Upper lobe of right lung (tissue), 1 donor: Measurements from ENCODE around the gene YIPF5. TPM values are rescaled to one million over a fixed set of nuclear protein-coding genes. Genes with fewer than 3 reads are reported as not detected.

Source experiments
- ATAC-seq: fragments of 200-7000 bp; cut with Tn5 transposase; one replicate; pipeline ENCODE4 v1.9.1; 2020; ENCODE audit warnings: mild to moderate bottlenecking, moderate library complexity
- DNase-seq: peaks from one replicate; pipeline ENCODE4 v3.0.0-alpha.2; 2020
- H3K27ac ChIP-seq: fragments of 200-600 bp; one replicate; pipeline ENCODE4 v1.8.0; 2022
- H3K27me3 ChIP-seq: fragments of 200-600 bp; one replicate; pipeline ENCODE4 v1.8.0; 2022; ENCODE audit warnings: mild to moderate bottlenecking
- H3K36me3 ChIP-seq: fragments of 200-600 bp; one replicate; pipeline ENCODE4 v1.8.0; 2022
- H3K4me1 ChIP-seq: fragments of 200-600 bp; one replicate; pipeline ENCODE4 v1.8.0; 2022
- H3K4me3 ChIP-seq: fragments of 200-600 bp; one replicate; pipeline ENCODE4 v1.8.0; 2022; ENCODE audit warnings: mild to moderate bottlenecking
- H3K9me3 ChIP-seq: fragments of 200-600 bp; one replicate; pipeline ENCODE4 v1.8.0; 2022
- intact Hi-C: fragments of 100-400 bp; cut with DNase I; formaldehyde crosslinking; loops from one replicate; pipeline ENCODE4 v1.11.0; 2022
- total RNA-seq: library from RNA; stranded (reverse); fragmentation: NEBNext Ultra II Directional; extraction: Animal tissue kit (Norgen Biotek cat#: 25700); gene quantifications from one replicate; pipeline ENCODE4 v1.2.1, GENCODE V29; 2021
- TF ChIP-seq, protein P1 (sequence below): fragments of 200-600 bp; IDR thresholded peaks from one replicate; pipeline ENCODE4 v1.8.0; 2022; ENCODE audit warnings: antibody characterized with exemption
- donor health status: DM: no; HTN: yes; CAD: no; lungs with severe emphysema.

The YIPF5 gene
- total RNA-seq, 1 donor from 2014 or later, result 47.6 TPM

DNA sequence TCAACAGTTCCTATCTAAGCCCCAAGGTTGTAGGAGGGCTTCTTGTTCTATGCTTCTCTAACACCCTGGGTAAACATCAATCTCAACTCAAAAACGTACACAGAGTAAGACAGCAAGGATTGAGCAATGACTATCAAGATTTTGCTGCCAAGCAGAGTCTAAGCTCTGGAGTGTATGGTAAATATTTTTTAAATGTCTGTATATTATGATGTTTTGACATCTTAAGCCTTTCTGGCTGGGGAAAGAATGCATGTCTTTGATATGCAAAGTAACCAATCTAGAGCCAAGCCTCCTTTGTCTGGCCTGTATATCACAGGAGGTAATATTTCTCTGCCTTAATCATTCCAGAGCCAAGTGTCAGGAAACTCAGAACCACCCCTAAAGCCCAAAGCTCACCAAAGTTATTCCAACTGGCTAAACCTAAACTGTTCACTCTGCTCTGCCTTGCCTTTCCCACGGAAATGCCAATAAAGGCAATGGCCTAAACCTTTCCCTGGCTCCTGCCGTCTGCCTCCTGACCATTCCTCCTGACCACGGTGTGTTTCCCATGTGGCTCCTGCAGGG, 45.2 kb downstream of the YIPF5 start:
- no peak for DNase-seq
- no peaks in the 10 kb centered on the region for H3K27me3 ChIP-seq
- no peaks in the 10 kb centered on the region for H3K9me3 ChIP-seq
- no peaks in the 10 kb centered on the region for H3K4me1 ChIP-seq
- intact Hi-C loops, result no loop called here
- no peak overlapping the region for H3K27ac ChIP-seq
- TF ChIP-seq, protein P1, sequence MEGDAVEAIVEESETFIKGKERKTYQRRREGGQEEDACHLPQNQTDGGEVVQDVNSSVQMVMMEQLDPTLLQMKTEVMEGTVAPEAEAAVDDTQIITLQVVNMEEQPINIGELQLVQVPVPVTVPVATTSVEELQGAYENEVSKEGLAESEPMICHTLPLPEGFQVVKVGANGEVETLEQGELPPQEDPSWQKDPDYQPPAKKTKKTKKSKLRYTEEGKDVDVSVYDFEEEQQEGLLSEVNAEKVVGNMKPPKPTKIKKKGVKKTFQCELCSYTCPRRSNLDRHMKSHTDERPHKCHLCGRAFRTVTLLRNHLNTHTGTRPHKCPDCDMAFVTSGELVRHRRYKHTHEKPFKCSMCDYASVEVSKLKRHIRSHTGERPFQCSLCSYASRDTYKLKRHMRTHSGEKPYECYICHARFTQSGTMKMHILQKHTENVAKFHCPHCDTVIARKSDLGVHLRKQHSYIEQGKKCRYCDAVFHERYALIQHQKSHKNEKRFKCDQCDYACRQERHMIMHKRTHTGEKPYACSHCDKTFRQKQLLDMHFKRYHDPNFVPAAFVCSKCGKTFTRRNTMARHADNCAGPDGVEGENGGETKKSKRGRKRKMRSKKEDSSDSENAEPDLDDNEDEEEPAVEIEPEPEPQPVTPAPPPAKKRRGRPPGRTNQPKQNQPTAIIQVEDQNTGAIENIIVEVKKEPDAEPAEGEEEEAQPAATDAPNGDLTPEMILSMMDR, result no peak
- no peaks in the 10 kb centered on the region for H3K36me3 ChIP-seq
- H3K4me3 ChIP-seq, result no peak overlapping the region
- ATAC-seq, result peak; percentile 64

DNA sequence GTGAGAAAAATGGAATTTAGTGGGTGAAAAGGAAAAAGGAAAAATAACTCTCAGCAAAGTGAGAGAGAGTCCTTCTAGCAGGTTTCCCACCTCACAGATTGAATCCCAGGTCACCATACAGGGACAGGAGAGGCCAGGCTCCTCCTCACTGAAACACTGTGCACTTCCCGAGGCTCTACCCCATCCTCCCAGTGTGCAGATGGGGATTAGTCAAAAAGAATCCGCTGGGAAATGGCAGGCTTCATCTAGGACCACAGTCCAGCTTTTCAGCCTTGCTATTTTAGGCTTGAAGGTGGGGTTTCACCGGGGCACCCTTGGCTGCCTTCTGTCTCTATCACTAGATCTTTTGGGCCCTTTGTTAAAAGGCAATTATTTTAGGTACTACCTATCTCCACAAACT, 47.8 kb downstream of the YIPF5 start:
- TF ChIP-seq, protein P1, result no peak

DNA sequence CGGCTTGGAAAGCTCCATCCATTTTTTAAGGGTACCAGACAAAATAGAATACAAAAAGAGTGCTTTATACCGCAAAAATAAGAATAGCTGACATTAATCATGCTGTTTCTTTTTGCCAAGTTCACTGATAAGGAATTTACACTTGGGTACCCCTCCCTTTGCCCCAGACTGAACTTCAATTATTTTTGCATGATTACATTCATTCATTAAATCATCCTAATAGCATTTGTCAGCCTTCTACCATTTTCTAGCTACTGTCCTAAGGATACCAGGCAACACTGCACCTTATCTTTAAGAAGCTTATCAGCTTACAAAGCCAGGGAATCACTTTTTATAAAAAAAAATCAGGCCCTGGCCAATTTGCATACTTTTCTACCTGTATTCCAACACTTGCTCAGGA, 48.4 kb downstream of the YIPF5 start:
- H3K27ac ChIP-seq, result no peak overlapping the region
- H3K9me3 ChIP-seq, result no peaks in the 10 kb centered on the region
- DNase-seq, result no peak
- TF ChIP-seq, protein P1, result no peak
- no peaks in the 10 kb centered on the region for H3K27me3 ChIP-seq
- intact Hi-C loops, result no loop called here
- ATAC-seq, result no peak
- no peaks in the 10 kb centered on the region for H3K36me3 ChIP-seq
- no peak overlapping the region for H3K4me3 ChIP-seq
- H3K4me1 ChIP-seq, result no peaks in the 10 kb centered on the region

More for the DNA sequence above, 47.8 kb downstream of the YIPF5 start:
- H3K4me3 ChIP-seq, result no peak overlapping the region
- intact Hi-C loops, result no loop called here
- no peaks in the 10 kb centered on the region for H3K36me3 ChIP-seq
- no peaks in the 10 kb centered on the region for H3K4me1 ChIP-seq
- no peak overlapping the region for H3K27ac ChIP-seq
- DNase-seq (no peak), ATAC-seq (no peak)
- H3K27me3 ChIP-seq, result no peaks in the 10 kb centered on the region
- no peaks in the 10 kb centered on the region for H3K9me3 ChIP-seq

DNA sequence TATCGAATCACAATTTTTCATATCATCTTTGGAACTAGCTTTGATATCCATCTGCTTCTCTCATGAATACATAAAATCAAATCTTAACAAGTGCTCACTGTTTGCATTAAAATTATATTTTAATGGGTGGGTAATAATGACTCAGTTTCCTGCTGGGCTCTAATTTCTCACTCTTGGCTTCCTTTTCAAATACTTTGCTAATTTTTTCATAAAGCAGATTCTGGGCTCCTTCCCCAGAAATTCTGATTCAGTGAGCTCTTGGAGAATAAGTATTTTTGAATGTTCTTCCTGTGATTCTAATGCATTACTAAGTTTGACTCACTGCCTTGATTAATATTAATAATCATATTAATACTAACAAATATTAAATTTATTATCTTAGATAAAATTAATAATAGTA, 48.9 kb downstream of the YIPF5 start:
- ATAC-seq, result no peak
- Histone ChIP-seq H3K9me3 (no peaks in the 10 kb centered on the region), H3K36me3 (no peaks in the 10 kb centered on the region), H3K27me3 (no peaks in the 10 kb centered on the region), H3K27ac (no peak overlapping the region), H3K4me3 (no peak overlapping the region), H3K4me1 (no peaks in the 10 kb centered on the region)
- DNase-seq, result no peak
- intact Hi-C loops, result no loop called here
- TF ChIP-seq, protein P1, result no peak

DNA sequence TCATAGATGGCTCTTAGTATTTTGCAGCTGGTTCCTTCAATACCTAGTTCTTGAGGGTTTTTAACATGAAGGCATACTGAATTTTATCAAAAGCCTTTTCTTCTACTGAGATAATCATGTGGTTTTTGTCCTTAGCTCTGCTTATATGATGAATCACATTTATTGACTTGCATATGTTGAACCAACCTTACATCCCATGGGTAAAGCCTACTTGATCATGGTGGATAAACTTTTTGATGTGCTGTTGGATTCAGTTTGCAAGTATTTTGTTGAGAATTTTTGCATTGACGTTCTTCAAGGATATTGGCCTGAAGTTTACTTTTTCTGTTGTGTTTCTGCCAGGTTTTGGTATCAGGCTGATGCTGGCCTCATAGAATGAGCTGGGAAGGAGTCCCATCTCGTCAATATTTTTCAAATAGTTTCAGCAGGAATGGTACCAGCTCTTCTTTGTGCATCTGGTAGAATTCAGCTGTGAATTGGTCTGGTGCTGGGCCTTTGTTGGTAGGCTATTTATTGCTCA, 49.7 kb downstream of the YIPF5 start:
- TF ChIP-seq, protein P1, result no peak
- intact Hi-C loops, result no loop called here
- no peaks in the 10 kb centered on the region for H3K27me3 ChIP-seq
- DNase-seq (no peak), ATAC-seq (no peak)
- no peak overlapping the region for H3K27ac ChIP-seq
- H3K36me3 ChIP-seq, result no peaks in the 10 kb centered on the region
- H3K4me1 ChIP-seq, result no peaks in the 10 kb centered on the region
- no peak overlapping the region for H3K4me3 ChIP-seq
- no peaks in the 10 kb centered on the region for H3K9me3 ChIP-seq

DNA sequence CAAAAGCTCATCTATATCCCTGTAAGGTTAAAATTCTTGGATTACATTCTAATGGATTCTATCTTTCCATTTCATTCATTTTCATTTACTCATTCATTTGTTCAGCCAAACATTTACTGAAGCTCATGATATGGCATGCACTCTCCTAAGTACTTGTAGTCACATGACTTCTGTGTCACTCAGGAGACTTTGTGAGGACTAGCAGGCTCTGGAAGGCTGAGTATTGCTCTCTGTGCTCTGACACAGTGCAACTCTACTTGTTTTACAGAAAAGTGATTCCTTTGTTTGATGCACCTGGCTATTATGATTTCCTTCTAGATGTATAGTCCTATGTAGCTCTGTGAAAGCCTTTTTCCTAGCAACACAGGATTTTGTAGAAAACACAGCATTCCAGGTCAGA, 53.0 kb downstream of the YIPF5 start:
- no peak for DNase-seq
- no peaks in the 10 kb centered on the region for H3K27me3 ChIP-seq
- H3K36me3 ChIP-seq, result no peaks in the 10 kb centered on the region
- no peaks in the 10 kb centered on the region for H3K9me3 ChIP-seq
- TF ChIP-seq, protein P1, result no peak
- H3K27ac ChIP-seq, result no peak overlapping the region
- no peaks in the 10 kb centered on the region for H3K4me1 ChIP-seq
- intact Hi-C loops, result no loop called here
- ATAC-seq, result peak; percentile 44
- no peak overlapping the region for H3K4me3 ChIP-seq
